Small intestine (tissue), 7 donors: ENCODE data around the gene SYNE2. TPM values are rescaled to one million over a fixed set of nuclear protein-coding genes. Genes with fewer than 3 reads are reported as not detected.

ENCODE experiments used
- DNase-seq, 2 donors: peaks; one replicate each; pipeline versions ENCODE4 v3.0.0 to v3.0.0-alpha.2; 2013
- FAIRE-seq: peaks from 2 replicates; lab custom pipeline; 2012; peaks lifted over from hg19 to GRCh38; lab: Jason Lieb, UNC
- H3K27ac ChIP-seq, 3 donors: one replicate each; pipeline ENCODE4 v1.5.1; 2013; ENCODE audit warnings: low read length in 2 of 3, mild to moderate bottlenecking in 2 of 3, control low read depth in 1 of 3, inconsistent platforms in 1 of 3, low read depth in 1 of 3, moderate library complexity in 1 of 3
- H3K27me3 ChIP-seq, 3 donors: one replicate each; pipeline ENCODE4 v1.6.1; 2013; ENCODE audit warnings: low read length in 3 of 3, inconsistent platforms in 1 of 3; ENCODE audit not compliant: control insufficient read depth in 3 of 3, insufficient read depth in 3 of 3
- H3K36me3 ChIP-seq, 3 donors: one replicate each; pipeline ENCODE4 v1.6.1; 2013; ENCODE audit warnings: low read length in 3 of 3, inconsistent platforms in 1 of 3, low read depth in 1 of 3, mild to moderate bottlenecking in 1 of 3, moderate library complexity in 1 of 3; ENCODE audit not compliant: control insufficient read depth in 3 of 3, insufficient read depth in 2 of 3
- H3K4me1 ChIP-seq, 3 donors: one replicate each; pipeline ENCODE4 v1.6.1; 2013; ENCODE audit warnings: low read length in 2 of 3, inconsistent platforms in 1 of 3, low read depth in 1 of 3, mild to moderate bottlenecking in 1 of 3, moderate library complexity in 1 of 3; ENCODE audit not compliant: control insufficient read depth in 3 of 3, insufficient read depth in 2 of 3
- H3K4me3 ChIP-seq, 3 donors: one replicate each; pipeline ENCODE4 v1.5.1; 2013; ENCODE audit warnings: low read length in 3 of 3, control low read depth in 1 of 3, inconsistent platforms in 1 of 3, low read depth in 1 of 3, mild to moderate bottlenecking in 1 of 3, moderate library complexity in 1 of 3
- H3K9me3 ChIP-seq, 2 donors: one replicate each; pipeline ENCODE4 v1.6.1; 2013; ENCODE audit warnings: low read depth in 1 of 2, low read length in 1 of 2; ENCODE audit not compliant: control insufficient read depth in 2 of 2, insufficient read depth in 1 of 2
- WGBS, 3 donors: extraction: QIAGEN DNeasy Blood & Tissue Kit; methylation state at CpG; one replicate each; pipeline ENCODE4 v1.1.7; 2013; 5-methylcytosine and 5-hydroxymethylcytosine counted together
- polyA plus RNA-seq, 4 donors: library from polyadenylated mRNA; stranded (reverse) in 3 of 4; unstranded in 1 of 4; fragments of 200-250 nt in 3 of 4; fragments of 120-200 nt in 1 of 4; gene quantifications; one replicate each; pipeline versions ENCODE4 v1.2.1 to v1.2.3, GENCODE V29; 2013
- donor health status: healthy with polysubstance abuse.
- donor health status: control.
- donor health status: control.
- donor health status: Bipolar disorder and iron deficiency.
- donor health status: healthy.

The SYNE2 gene
- polyA plus RNA-seq, 4 donors, result 13.8 to 47.4 (median 32.9) TPM

- H3K27ac ChIP-seq, result no peak overlapping the region
- WGBS, 3 donors, result 92 to 96% (median 94%) methylated on average over 3 of the region's 3 CpGs
- DNase-seq (no peak), FAIRE-seq (no peak)
- peaks cover 0 to 12% (median 8%) of the 10 kb centered on the region in 3 donors for H3K4me1 ChIP-seq
- no peak overlapping the region for H3K4me3 ChIP-seq
- H3K36me3 ChIP-seq, result peaks cover 0 to 17% (median 0%) of the 10 kb centered on the region in 3 donors
- no peaks in the 10 kb centered on the region for H3K9me3 ChIP-seq
- H3K27me3 ChIP-seq, result no peaks in the 10 kb centered on the region
Observed at GRCh38 chr14:63878052-63878451, 25.2 kb downstream of the SYNE2 start.

- Histone ChIP-seq H3K9me3 (no peaks in the 10 kb centered on the region), H3K27ac (no peak overlapping the region), H3K4me1 (peaks cover 0 to 12% (median 6%) of the 10 kb centered on the region in 3 donors), H3K36me3 (peaks cover 0 to 17% (median 0%) of the 10 kb centered on the region in 3 donors), H3K27me3 (no peaks in the 10 kb centered on the region), H3K4me3 (no peak overlapping the region)
- no peak for DNase-seq
- WGBS, 3 donors, result 97 to 98% (median 98%) methylated on average over 4 of the region's 4 CpGs
- no peak for FAIRE-seq
Observed at GRCh38 chr14:63878792-63879191, 26.0 kb downstream of the SYNE2 start.

DNA sequence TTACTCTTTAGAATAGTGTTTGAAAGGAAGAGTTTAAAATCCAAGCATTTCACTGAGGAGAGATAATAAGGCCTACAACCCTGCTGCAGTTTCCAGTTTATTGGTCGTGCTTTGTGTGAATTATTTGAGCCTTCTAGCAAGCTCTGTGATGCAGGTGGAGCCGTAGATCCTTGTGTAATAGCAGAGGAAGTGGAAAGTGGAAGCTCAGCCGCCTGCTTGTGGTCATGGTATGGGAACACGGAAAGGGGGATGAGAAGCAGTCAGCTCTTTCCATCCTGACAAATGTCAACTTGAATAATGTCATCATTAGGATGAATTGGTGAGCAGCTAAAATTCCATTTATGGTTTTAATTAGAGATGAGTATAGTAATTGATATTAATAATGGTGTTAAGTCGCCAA, 29.1 kb downstream of the SYNE2 start:
- H3K9me3 ChIP-seq, result no peaks in the 10 kb centered on the region
- peaks cover 0 to 21% (median 0%) of the 10 kb centered on the region in 3 donors for H3K36me3 ChIP-seq
- 65 to 75% (median 74%) methylated on average over 5 of the region's 5 CpGs for WGBS, 3 donors
- FAIRE-seq, result no peak
- H3K4me3 ChIP-seq, result no peak overlapping the region
- no peak overlapping the region for H3K27ac ChIP-seq
- no peaks in the 10 kb centered on the region for H3K27me3 ChIP-seq
- peaks cover 0 to 6% (median 0%) of the 10 kb centered on the region in 3 donors for H3K4me1 ChIP-seq
- DNase-seq, result no peak

GRCh38 chr14:63887899-63888298, 35.1 kb downstream of the SYNE2 start:
- Histone ChIP-seq H3K4me1 (peaks cover 0 to 13% (median 2%) of the 10 kb centered on the region in 3 donors), H3K27ac (no peak overlapping the region), H3K4me3 (no peak overlapping the region), H3K27me3 (no peaks in the 10 kb centered on the region), H3K9me3 (no peaks in the 10 kb centered on the region), H3K36me3 (peaks cover 0 to 14% (median 0%) of the 10 kb centered on the region in 3 donors)
- no peak for DNase-seq
- 93 to 95% (median 93%) methylated on average over 7 of the region's 7 CpGs for WGBS, 3 donors
- no peak for FAIRE-seq

DNA sequence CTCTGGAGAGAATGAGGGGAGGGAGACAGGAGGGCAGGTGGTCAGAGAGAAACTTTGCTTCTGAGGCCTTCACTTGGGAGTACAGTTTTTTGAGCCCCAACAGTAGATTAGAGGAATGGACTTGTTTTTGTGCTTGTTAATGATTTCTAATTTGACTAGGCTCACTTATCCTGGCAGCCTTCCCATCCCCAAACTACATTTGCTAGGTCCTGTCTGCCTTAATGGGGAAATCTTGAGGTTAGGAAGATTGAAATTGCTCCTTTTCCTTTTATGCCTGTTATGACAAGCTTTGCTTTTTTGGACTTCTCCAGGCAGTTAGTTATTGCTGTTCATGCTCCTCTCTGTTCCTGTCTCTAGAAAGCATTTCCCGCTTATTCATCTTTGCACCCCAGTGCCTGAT, 37.7 kb downstream of the SYNE2 start:
- no peak for DNase-seq
- Histone ChIP-seq H3K9me3 (no peaks in the 10 kb centered on the region), H3K36me3 (peaks cover 0 to 5% (median 0%) of the 10 kb centered on the region in 3 donors), H3K27me3 (no peaks in the 10 kb centered on the region), H3K4me3 (no peak overlapping the region), H3K4me1 (peaks cover 0 to 17% (median 4%) of the 10 kb centered on the region in 3 donors), H3K27ac (peak overlapping the region in 1 of 3 donors; percentile 31)
- 62 to 73% (median 71%) methylated on average over 1 of the region's 1 CpG for WGBS, 3 donors
- no peak for FAIRE-seq

DNA sequence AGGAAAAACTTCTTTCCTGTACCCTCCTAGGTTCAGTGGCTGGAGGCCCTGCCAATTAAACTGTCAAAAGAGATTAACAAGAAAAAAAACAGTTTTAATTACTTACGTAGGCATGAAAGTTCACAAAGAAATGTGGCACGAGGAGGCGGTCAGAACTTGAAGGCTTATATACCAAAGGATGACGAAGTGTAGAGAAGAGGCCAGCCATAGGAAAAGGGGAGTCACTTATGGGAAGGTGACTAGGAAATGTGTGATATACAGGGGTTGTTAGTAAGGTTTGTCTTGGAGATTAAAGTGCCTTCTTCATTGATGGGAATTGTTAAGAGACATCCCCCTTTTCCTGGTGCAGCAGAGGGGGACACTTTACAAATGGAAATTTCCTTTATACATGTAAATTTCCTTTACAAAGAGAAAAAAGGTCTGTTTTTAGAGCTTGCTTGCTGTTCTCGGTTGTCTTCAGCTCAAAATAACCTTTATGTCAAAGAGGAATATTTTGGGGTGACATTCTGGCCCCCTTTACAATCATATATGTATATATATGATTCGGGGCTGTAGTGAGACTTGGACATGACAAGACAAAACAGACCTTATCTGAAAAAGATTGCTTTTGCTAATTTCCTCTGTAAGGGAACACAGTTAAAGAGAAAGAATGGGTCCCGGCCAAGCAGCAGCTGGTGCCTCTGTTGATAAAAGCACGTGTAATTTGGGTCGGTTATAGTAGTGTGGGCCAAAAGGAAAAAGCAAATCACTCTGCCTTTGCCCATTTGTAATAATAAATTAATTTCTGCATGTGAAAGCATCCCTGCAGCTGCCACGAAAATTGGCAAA, 38.6 kb downstream of the SYNE2 start:
- Histone ChIP-seq H3K4me3 (no peak overlapping the region), H3K27me3 (no peaks in the 10 kb centered on the region), H3K27ac (no peak overlapping the region), H3K36me3 (peaks cover 0 to 5% (median 0%) of the 10 kb centered on the region in 3 donors), H3K9me3 (no peaks in the 10 kb centered on the region), H3K4me1 (peaks cover 0 to 20% (median 3%) of the 10 kb centered on the region in 3 donors)
- 23 to 43% (median 38%) methylated on average over 10 of the region's 10 CpGs for WGBS, 3 donors
- FAIRE-seq, result no peak
- peak in 1 of 2 donors; percentile 42 for DNase-seq

GRCh38 chr14:63892265-63892664, 39.5 kb downstream of the SYNE2 start:
- H3K27ac ChIP-seq, result no peak overlapping the region
- H3K27me3 ChIP-seq, result no peaks in the 10 kb centered on the region
- 66 to 81% (median 66%) methylated on average over 2 of the region's 2 CpGs for WGBS, 3 donors
- FAIRE-seq, result no peak
- no peaks in the 10 kb centered on the region for H3K9me3 ChIP-seq
- H3K4me1 ChIP-seq, result peaks cover 0 to 20% (median 3%) of the 10 kb centered on the region in 3 donors
- DNase-seq, result no peak
- peaks cover 0 to 2% (median 0%) of the 10 kb centered on the region in 3 donors for H3K36me3 ChIP-seq
- no peak overlapping the region for H3K4me3 ChIP-seq

- no peak for FAIRE-seq
- DNase-seq, result no peak
- H3K27me3 ChIP-seq, result no peaks in the 10 kb centered on the region
- H3K36me3 ChIP-seq, result peaks cover 0 to 2% (median 0%) of the 10 kb centered on the region in 3 donors
- no peak overlapping the region for H3K4me3 ChIP-seq
- no peaks in the 10 kb centered on the region for H3K9me3 ChIP-seq
- peak overlapping the region in 1 of 3 donors; percentile 13 for H3K27ac ChIP-seq
- 53 to 86% (median 70%) methylated on average over 5 of the region's 5 CpGs for WGBS, 3 donors
- peaks cover 0 to 20% (median 3%) of the 10 kb centered on the region in 3 donors for H3K4me1 ChIP-seq
Observed at GRCh38 chr14:63893701-63894458, 41.1 kb downstream of the SYNE2 start.
